Endothelial cell of umbilical vein (primary cell): ENCODE measurements around the gene ABCB9. TPM values are rescaled to one million over a fixed set of nuclear protein-coding genes. Genes with fewer than 3 reads are reported as not detected.

ENCODE experiments used
- BruUV-seq: library from RNA; stranded (reverse); fragments of 400-500 nt; replicated peaks from 2 replicates; lab custom pipeline; 2021; lab: Mats Ljungman, UMichigan
- CTCF ChIA-PET: fragments of 300-600, 350-600 bp; sonication (Branson Sonifier 250); formaldehyde crosslinking; loops from one replicate; lab custom pipeline; 2021; ENCODE audit warnings: antibody characterized with exemption, inconsistent platforms; lab: Charles Lee
- POLR2A ChIA-PET: fragments of 300-600, 350-600 bp; sonication (Branson Sonifier 250); formaldehyde crosslinking; loops from one replicate; lab custom pipeline; 2021; ENCODE audit warnings: antibody characterized with exemption, inconsistent platforms; lab: Charles Lee
- DNase-seq: peaks from one replicate; pipeline ENCODE4 v3.0.0-alpha.2; 2011; ENCODE audit warnings: low read depth, low spot score
- FAIRE-seq: peaks from 2 replicates; lab custom pipeline; 2011; peaks lifted over from hg19 to GRCh38; lab: Jason Lieb, UNC
- H2AFZ ChIP-seq: 2 replicates; pipeline ENCODE4 v1.6.0; 2012; ENCODE audit warnings: low read depth, low read length, control low read depth, inconsistent platforms
- H3K27ac ChIP-seq: 2 replicates; pipeline ENCODE4 v1.5.1; 2011; ENCODE audit warnings: low read depth, mild to moderate bottlenecking, control low read depth, low read length, moderate library complexity; ENCODE audit not compliant: insufficient read depth
- H3K27me3 ChIP-seq, 2 experiments: 2 replicates each; pipeline versions ENCODE4 v1.6.0 to v1.6.1; 2011; ENCODE audit warnings: low read length in 2 of 2, mixed read lengths in 1 of 2; ENCODE audit not compliant: control insufficient read depth in 2 of 2, insufficient read depth in 2 of 2
- H3K36me3 ChIP-seq, 2 experiments: 2 replicates in 1 of 2; 3 replicates in 1 of 2; pipeline ENCODE4 v1.5.1; 2011; ENCODE audit warnings: low read length in 2 of 2, mild to moderate bottlenecking in 1 of 2, moderate library complexity in 1 of 2; ENCODE audit not compliant: control insufficient read depth in 2 of 2, insufficient read depth in 2 of 2; ENCODE audit errors: extremely low read depth in 1 of 2
- H3K4me1 ChIP-seq: 3 replicates; pipeline ENCODE4 v1.5.1; 2011; ENCODE audit warnings: mild to moderate bottlenecking, low read length; ENCODE audit not compliant: control insufficient read depth, insufficient read depth; ENCODE audit errors: extremely low read depth
- H3K4me2 ChIP-seq: 2 replicates; pipeline ENCODE4 v1.6.1; 2011; ENCODE audit warnings: low read length, control low read depth, mixed read lengths; ENCODE audit not compliant: insufficient read depth
- H3K4me3 ChIP-seq, 3 experiments: fragments of 200-600 bp in 1 of 3; sonication (generic), shearing (Covaris generic) in 1 of 3; replicated peaks in 1 of 3; 2 replicates each; pipeline ENCODE4 v1.5.1; 2011 to 2016; ENCODE audit warnings: control low read depth in 3 of 3, low read length in 3 of 3, mild to moderate bottlenecking in 2 of 3, inconsistent platforms in 1 of 3, low read depth in 1 of 3, moderate library complexity in 1 of 3; ENCODE audit not compliant: insufficient read depth in 1 of 3
- H3K79me2 ChIP-seq: 2 replicates; pipeline ENCODE4 v1.6.0; 2012; ENCODE audit warnings: low read length, inconsistent platforms; ENCODE audit not compliant: control insufficient read depth, insufficient read depth
- H3K9ac ChIP-seq: replicated peaks from 2 replicates; pipeline ENCODE3; 2011; ENCODE audit warnings: low read length, control low read depth; ENCODE audit not compliant: insufficient read depth; ENCODE audit errors: extremely low read depth
- H3K9me1 ChIP-seq: replicated peaks from 3 replicates; pipeline ENCODE4 v1.6.0; 2011; ENCODE audit warnings: mild to moderate bottlenecking, low read length; ENCODE audit not compliant: control insufficient read depth, insufficient read depth; ENCODE audit errors: extremely low read depth
- H3K9me3 ChIP-seq: replicated peaks from 2 replicates; pipeline ENCODE4 v1.5.1; 2012; ENCODE audit warnings: low read length, inconsistent platforms; ENCODE audit not compliant: control insufficient read depth, insufficient read depth
- H4K20me1 ChIP-seq: replicated peaks from 2 replicates; pipeline ENCODE3; 2011; ENCODE audit warnings: mild to moderate bottlenecking, low read length; ENCODE audit not compliant: control insufficient read depth, insufficient read depth; ENCODE audit errors: extremely low read depth
- CTCF ChIP-seq, 2 donors: IDR thresholded peaks; 1 replicate in 1 of 2; 2 replicates in 1 of 2; pipeline ENCODE4 v1.5.1; 2011; ENCODE audit warnings: low read length in 2 of 2, mild to moderate bottlenecking in 2 of 2, moderate library complexity in 2 of 2, control low read depth in 1 of 2, inconsistent platforms in 1 of 2, low read depth in 1 of 2; ENCODE audit not compliant: insufficient read depth in 1 of 2; ENCODE audit errors: extremely low read depth in 1 of 2
- EZH2 ChIP-seq: IDR thresholded peaks from 2 replicates; pipeline ENCODE4 v1.6.1; 2012; ENCODE audit warnings: borderline replicate concordance, low read depth, mild to moderate bottlenecking, moderate library complexity, low read length, inconsistent platforms; ENCODE audit not compliant: severe bottlenecking
- FOS ChIP-seq: IDR thresholded peaks from 2 replicates; pipeline ENCODE4 v1.6.1; 2011; ENCODE audit warnings: mild to moderate bottlenecking, low read length, moderate library complexity, borderline replicate concordance; ENCODE audit not compliant: insufficient read depth
- GATA2 ChIP-seq: IDR thresholded peaks from 2 replicates; pipeline ENCODE4 v1.7.0; 2011; ENCODE audit warnings: low read depth, mild to moderate bottlenecking, moderate library complexity, mixed read lengths, low read length; ENCODE audit not compliant: insufficient read length, insufficient read depth
- JUN ChIP-seq: IDR thresholded peaks from 2 replicates; pipeline ENCODE4 v1.6.1; 2011; ENCODE audit warnings: borderline replicate concordance, low read depth; ENCODE audit not compliant: insufficient read length, insufficient read depth
- MAX ChIP-seq: IDR thresholded peaks from 2 replicates; pipeline ENCODE4 v1.6.1; 2011; ENCODE audit not compliant: insufficient read depth, insufficient read length
- POLR2A ChIP-seq: IDR thresholded peaks from 2 replicates; pipeline ENCODE4 v1.6.1; 2012; ENCODE audit warnings: low read depth, mild to moderate bottlenecking, control low read depth, low read length
- dilution Hi-C: fragments of 300-500 bp; cut with MboI; formaldehyde crosslinking; loops from one replicate; pipeline ENCODE4 v1.15.0; 2019; ENCODE audit warnings: low sequenced_read_pairs; ENCODE audit not compliant: extremely low pct_ligation_motif_present
- intact Hi-C: fragments of 100-400 bp; cut with micrococcal nuclease; formaldehyde crosslinking; loops from one replicate; pipeline ENCODE4 v1.10.0; 2022
- polyA plus RNA-seq, 4 experiments: library from polyadenylated mRNA; depleted of rRNA in 3 of 4; stranded (reverse) in 3 of 4; unstranded in 1 of 4; fragments of >200 nt; gene quantifications; 2 replicates each; pipeline versions ENCODE4 v1.2.1 to v1.2.3, GENCODE V29; 2011 to 2012; ENCODE audit warnings: missing spikeins in 1 of 4
- total RNA-seq: library from RNA; stranded (reverse); gene quantifications from 2 replicates; pipeline ENCODE4 v1.2.3, GENCODE V29; 2021

ABCB9 gene
- total and polyA plus RNA-seq, 2 donors (not counting 3 experiments of a cell fraction or from before 2014, with no cell fraction given): 11.7 to 16.9 TPM

- Histone ChIP-seq H4K20me1 (no peaks in the 10 kb centered on the region), H3K4me3 (no peak overlapping the region), H3K27ac (no peak overlapping the region), H3K9me3 (no peaks in the 10 kb centered on the region), H3K4me1 (peaks cover 2% of the 10 kb centered on the region), H3K79me2 (no peaks in the 10 kb centered on the region), H3K36me3 (no peaks in the 10 kb centered on the region), H3K9me1 (no peaks in the 10 kb centered on the region), H3K4me2 (no peak overlapping the region), H3K9ac (no peak overlapping the region), H3K27me3 (peaks cover 6 to 12% of the 10 kb centered on the region in 2 experiments), H2AFZ (no peak overlapping the region)
- dilution Hi-C loops: no loop called here
- no TSS peak for BruUV-seq
- intact Hi-C loops: no loop called here
- no peak for TF ChIP-seq EZH2
- TF ChIP-seq JUN: no peak
- no peak for TF ChIP-seq CTCF (IDR thresholded peaks at IDR 0.05; ENCODE audit: extremely low read depth in 1 of 2, insufficient read depth in 1 of 2, low read depth in 1 of 2, low read length in 2 of 2)
- TF ChIP-seq MAX: no peak
- TF ChIP-seq GATA2: no peak
- TF ChIP-seq FOS: no peak
- TF ChIP-seq POLR2A: no peak
- ChIA-PET CTCF (interaction anchor here (1.1 kb wide), 1 partner anchor 21 kb away, joined by 3 read pairs; no protein-coding TSS in a partner anchor), POLR2A (no interaction called here)
- no peak for FAIRE-seq
- no peak for DNase-seq
Observed at GRCh38 chr12:122902854-122903692, 63.2 kb downstream of the ABCB9 start.
